Bronchial epithelial cell (primary cell): ENCODE data around the gene EFNA5. TPM values are rescaled to one million over a fixed set of nuclear protein-coding genes. Genes with fewer than 3 reads are reported as not detected.

Source experiments
- DNase-seq: peaks from one replicate; pipeline ENCODE4 v3.0.0-alpha.2; 2010; ENCODE audit warnings: low read depth
- FAIRE-seq: peaks from 2 replicates; lab custom pipeline; 2011; peaks lifted over from hg19 to GRCh38; lab: Jason Lieb, UNC
- H3K27me3 ChIP-seq: 2 replicates; pipeline ENCODE4 v1.5.1; 2011; ENCODE audit warnings: low read length; ENCODE audit not compliant: control insufficient read depth, insufficient read depth
- H3K36me3 ChIP-seq: 2 replicates; pipeline ENCODE4 v1.5.1; 2011; ENCODE audit warnings: low read length; ENCODE audit not compliant: control insufficient read depth, insufficient read depth
- H3K4me3 ChIP-seq: 2 replicates; pipeline ENCODE4 v1.5.1; 2011; ENCODE audit warnings: mild to moderate bottlenecking, low read depth, low read length, control low read depth
- total RNA-seq: library from RNA; depleted of rRNA; stranded (reverse); fragments of >200 nt; gene quantifications from 2 replicates; pipeline ENCODE4 v1.2.1, GENCODE V29; 2014
- TF ChIP-seq, protein P1 (sequence below): IDR thresholded peaks from 2 replicates; pipeline ENCODE4 v1.5.1; 2011; ENCODE audit warnings: mild to moderate bottlenecking, moderate library complexity, low read length, control low read depth, inconsistent platforms; ENCODE audit not compliant: insufficient read depth, severe bottlenecking

Gene EFNA5
- total RNA-seq, 1 donor from 2014 or later = 3.9 TPM

DNA sequence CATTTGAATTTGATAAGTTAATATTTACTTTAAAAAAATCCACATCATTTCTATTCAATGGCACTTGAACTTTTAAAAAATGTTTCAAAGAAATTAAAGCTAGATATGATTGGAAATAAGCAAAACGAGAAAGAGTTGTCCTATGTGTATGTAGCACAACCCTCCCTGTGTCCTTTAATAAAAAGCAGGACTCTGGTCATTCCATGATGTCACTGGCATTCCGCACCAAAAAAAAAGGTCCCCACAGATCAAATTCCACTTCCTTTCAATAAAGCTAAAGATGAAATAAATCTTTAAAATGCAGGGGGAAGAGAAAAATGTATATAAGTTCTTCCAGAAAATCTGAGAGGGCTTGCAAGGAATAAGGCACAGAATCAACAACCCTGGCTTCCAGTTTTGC, 103.8 kb downstream of the EFNA5 start:
- Histone ChIP-seq H3K4me3 (no peak overlapping the region), H3K27me3 (no peaks in the 10 kb centered on the region), H3K36me3 (no peaks in the 10 kb centered on the region)
- FAIRE-seq = no peak
- TF ChIP-seq, protein P1, sequence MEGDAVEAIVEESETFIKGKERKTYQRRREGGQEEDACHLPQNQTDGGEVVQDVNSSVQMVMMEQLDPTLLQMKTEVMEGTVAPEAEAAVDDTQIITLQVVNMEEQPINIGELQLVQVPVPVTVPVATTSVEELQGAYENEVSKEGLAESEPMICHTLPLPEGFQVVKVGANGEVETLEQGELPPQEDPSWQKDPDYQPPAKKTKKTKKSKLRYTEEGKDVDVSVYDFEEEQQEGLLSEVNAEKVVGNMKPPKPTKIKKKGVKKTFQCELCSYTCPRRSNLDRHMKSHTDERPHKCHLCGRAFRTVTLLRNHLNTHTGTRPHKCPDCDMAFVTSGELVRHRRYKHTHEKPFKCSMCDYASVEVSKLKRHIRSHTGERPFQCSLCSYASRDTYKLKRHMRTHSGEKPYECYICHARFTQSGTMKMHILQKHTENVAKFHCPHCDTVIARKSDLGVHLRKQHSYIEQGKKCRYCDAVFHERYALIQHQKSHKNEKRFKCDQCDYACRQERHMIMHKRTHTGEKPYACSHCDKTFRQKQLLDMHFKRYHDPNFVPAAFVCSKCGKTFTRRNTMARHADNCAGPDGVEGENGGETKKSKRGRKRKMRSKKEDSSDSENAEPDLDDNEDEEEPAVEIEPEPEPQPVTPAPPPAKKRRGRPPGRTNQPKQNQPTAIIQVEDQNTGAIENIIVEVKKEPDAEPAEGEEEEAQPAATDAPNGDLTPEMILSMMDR = no peak
- DNase-seq = no peak

DNA sequence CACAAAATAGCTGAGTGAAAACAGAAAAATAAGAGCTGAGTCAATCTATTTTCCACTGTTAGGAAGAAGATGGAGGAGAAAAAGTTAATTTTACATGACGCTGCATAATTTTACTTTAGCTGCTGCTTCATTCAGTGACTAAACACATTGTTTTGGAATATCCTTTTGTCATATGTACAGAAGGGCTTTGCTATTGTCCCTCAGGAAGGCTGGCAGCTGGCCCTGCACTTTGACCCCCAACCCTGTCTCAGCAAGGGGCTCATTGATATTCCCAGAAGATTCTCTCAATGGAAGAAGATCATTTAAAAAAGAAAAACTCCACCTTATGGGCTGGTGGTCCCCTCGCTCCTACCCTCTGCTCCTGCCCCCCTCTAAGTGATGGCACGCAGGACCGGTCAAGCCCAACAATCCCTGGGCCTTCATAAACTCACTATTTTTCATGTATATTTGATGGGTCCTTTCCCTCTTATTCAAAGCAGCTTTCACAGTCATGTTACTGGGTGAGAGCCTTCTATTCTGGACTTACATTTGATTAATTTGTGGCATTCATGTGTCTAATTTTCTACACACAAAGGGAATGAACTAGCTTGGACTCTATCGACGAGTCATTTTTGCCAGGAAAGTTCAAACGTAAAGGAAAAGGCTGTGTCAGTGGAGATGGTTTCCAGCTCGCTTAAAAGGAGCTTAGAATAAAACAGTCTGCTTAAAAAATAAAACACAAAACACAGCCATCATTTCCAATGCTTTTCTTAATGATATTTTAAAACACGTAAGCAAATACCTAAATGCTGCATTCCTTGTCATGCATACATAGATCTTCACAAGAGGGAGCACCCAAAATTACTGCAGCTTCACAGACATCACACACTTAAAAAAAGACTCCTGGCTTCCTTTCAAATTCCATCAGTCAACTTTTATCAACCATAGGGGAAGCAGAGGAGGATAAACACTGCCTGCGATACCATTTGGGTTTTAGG, 104.7 kb downstream of the EFNA5 start:
- no peak overlapping the region for H3K4me3 ChIP-seq
- DNase-seq = no peak
- TF ChIP-seq, protein P1 = no peak
- H3K36me3 ChIP-seq = no peaks in the 10 kb centered on the region
- no peak for FAIRE-seq
- no peaks in the 10 kb centered on the region for H3K27me3 ChIP-seq

DNA sequence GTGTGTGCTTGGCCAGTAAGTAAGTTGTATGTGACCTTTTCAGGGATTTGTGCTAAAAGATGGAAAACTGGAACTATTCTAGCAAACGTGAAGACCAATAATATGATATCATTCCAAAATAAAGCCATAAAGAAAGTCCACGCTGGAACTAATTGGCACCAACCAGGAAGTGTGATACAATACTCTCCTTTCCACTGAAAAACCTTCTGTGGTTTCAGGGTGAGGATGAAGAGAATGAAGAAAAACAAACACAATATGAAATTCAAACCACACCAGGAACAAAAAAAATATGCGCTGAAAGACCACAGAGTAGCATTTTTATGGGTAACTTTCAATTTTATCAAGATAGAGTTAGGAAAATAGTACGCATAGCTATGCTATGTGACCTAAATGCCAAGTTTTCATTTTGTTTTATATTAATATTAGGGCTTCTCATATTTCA, 105.8 kb downstream of the EFNA5 start:
- no peak overlapping the region for H3K4me3 ChIP-seq
- no peaks in the 10 kb centered on the region for H3K27me3 ChIP-seq
- no peaks in the 10 kb centered on the region for H3K36me3 ChIP-seq
- FAIRE-seq (no peak), DNase-seq (no peak)
- TF ChIP-seq, protein P1 = no peak

DNA sequence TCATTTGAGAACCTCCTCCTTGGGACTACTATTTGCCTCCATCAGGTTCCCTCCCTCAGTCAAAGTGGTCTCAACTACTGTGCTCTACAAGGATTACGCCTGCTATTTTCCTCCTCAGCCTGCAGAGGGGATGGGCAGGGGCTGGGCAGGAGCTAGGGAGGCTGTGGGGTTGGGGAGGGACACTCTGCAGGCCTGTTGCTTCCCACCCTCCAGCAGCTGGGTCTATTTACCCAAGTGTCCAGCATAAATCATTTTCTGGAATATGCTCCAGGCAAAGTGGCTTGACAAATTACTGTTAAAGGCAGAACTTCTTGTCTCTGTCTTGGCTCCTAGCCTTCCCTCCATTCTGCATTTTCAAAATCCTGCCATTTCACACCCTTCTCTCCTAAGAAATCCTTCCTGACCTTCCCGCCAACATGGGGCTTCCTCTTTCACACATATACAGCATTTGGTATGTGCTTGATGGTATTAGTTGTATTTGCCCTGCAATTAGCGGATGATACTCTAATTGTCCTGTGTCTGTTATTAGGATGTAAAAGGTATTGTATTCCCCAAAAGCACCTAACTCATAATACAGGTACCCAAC, 106.7 kb downstream of the EFNA5 start:
- TF ChIP-seq, protein P1 = no peak
- no peak overlapping the region for H3K4me3 ChIP-seq
- H3K27me3 ChIP-seq = no peaks in the 10 kb centered on the region
- no peaks in the 10 kb centered on the region for H3K36me3 ChIP-seq
- FAIRE-seq = no peak
- no peak for DNase-seq

DNA sequence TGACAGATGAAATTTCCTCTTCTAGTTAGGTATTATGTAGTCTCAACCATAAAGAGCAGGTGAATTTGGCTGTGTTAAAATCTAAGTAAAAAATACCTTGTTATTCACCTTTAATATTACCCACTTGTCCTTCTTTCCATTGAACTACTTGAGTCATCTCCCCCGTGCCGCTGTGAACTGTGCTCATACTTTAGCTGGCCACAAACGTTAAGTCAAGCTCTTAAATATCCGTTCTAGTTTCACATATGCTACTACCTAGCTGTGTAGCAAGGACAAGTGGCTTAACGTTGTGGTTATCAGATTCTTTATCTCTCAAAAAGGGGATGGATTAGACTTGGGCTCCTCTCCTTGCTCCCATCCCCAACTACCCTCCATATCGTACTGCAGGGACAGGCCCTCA, 110.4 kb downstream of the EFNA5 start:
- Histone ChIP-seq H3K36me3 (no peaks in the 10 kb centered on the region), H3K27me3 (no peaks in the 10 kb centered on the region), H3K4me3 (no peak overlapping the region)
- TF ChIP-seq, protein P1 = no peak
- no peak for DNase-seq
- no peak for FAIRE-seq
